OCI-LY1 (cell line): ENCODE data around the gene DTD2.

ENCODE experiments used
- CTCF ChIP-seq: fragments of 200-600 bp; sonication (generic), shearing (Covaris generic); IDR thresholded peaks from 2 replicates; pipeline ENCODE4 v1.5.1; 2017; ENCODE audit warnings: mild to moderate bottlenecking, antibody characterized with exemption, low read length, moderate library complexity, mixed read lengths
- EZH2 ChIP-seq: fragments of 200-600 bp; sonication (generic), shearing (Covaris generic); IDR thresholded peaks from 2 replicates; pipeline ENCODE4 v1.8.0; 2017; ENCODE audit warnings: borderline replicate concordance, mixed run types, mild to moderate bottlenecking, antibody characterized with exemption, low read length, moderate library complexity, mixed read lengths

DNA sequence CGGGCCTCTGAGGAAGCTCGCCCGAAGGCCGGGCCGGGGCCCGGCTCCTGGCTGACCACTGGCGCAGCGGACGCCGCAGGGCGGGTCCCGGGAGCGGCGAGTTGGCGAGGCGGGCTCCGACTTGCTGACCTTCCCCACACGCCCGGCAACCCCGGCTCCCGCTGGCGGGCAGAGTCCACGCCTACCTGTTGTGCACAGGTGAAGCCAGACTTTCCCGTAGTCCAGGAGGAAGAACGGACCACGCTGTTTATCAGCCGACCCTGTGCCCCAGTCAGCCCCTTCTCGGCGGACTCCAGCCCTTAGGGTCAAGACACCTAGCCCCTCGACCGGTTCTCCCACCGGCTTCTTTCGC, 37.4 kb downstream of the DTD2 start:
- no peak for TF ChIP-seq CTCF
- no peak for TF ChIP-seq EZH2
